HG03196 (cell line): ENCODE data around the gene SSBP2.
A peak's percentile ranks its signal among the peaks of the same experiment; 100 is the strongest.
"Not testable (repeated sequence)": the region's sequence is repeated elsewhere in the genome, so short reads cannot be mapped to it uniquely, and the experiment has no call there.

Experiments used
- ATAC-seq: cut with Tn5 transposase; IDR thresholded peaks from one replicate; pipeline ENCODE4 v1.9.1; 2021; ENCODE audit not compliant: unreplicated experiment

Gene SSBP2

DNA sequence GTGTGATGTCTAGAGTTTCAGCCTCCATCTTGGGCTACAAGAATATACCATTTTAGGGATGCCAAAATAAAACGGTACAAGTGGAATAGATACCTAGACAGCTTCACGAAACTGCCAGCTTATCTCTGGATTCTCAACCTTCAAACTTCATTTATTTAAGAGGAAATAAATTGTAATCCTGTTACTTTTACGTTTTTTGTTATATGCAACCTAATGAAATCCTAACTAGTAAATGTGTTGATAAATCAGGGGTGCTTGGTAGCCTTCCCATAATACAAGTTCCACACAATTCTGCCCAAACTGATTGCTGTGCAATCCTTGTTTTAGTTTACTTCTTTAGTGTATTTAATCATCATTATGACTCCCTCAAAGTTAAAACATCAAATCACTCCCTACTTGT is 75.5 kb downstream of the SSBP2 start:
- no peak for ATAC-seq

DNA sequence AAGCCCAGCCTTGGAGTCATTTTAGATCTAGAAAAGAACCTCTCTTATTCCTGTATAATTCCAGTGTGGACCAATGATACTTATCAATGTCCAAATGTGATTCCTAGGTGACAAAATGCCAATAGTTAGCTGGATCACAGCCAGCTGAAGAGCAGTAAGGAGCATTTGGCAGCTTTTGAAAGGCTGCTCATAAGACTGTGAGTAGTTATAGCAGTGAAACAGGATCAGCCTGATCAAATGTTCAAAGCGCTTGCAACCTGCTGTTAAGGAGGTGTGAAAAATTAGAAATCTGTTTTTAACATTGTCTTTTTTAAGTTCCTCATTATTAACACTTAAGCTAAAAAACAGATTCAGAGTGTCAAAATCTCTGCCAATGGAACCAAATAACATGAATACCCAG is 85.1 kb downstream of the SSBP2 start:
- no peak for ATAC-seq

DNA sequence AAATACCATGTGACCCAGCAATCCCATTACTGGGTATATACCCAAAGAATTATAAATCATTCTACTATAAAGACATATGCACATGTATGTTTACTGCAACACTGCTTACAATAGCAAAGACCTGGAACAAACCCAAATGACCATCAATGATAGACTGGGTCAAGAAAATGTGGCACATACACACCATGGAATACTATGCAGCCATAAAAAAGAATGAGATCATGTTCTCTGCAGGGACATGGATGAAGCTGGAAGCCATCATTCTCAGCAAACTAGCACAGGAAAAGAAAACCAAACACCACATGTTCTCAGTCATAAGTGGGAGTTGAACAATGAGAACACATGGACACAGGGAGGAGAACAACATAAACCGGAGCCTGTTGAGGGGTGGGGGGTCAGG is 90.3 kb downstream of the SSBP2 start:
- ATAC-seq, result not testable (repeated sequence)

DNA sequence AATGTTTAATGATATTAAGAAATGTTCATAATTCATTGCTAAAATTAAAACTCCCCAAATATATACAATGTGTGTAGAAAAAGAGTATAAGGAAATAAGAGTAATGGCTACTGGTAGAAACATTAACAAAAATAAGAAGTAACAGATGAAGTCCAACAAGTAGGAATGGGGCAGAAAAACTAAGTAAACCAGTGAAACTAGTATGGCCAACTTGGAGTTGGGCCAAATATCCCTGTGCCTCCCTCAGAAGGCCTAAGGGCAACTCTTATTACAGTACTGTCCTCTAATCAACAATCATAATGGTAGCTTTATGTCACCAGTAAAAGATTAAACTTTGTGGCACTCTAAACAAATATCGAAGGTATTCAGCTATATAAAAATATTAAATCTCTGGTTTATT is 93.5 kb downstream of the SSBP2 start:
- ATAC-seq, result no peak

DNA sequence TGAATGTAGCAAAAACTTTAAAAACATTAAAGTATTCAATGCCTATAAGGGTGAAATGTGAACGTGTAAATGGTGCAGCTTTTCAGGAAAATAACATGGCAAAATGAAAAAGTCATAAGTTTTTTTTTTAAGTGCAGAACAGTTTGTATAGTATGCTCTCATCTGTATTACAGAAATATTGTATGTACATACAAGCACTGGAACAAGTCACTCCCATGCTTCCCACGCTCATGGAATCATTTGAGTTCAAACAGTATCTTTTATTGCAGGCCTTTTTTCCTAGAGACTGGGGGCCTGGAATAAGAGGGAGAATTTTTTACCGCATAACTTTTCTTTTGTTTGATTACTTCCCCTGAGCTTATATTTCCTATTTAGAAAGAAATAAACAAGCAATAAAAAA is 94.1 kb downstream of the SSBP2 start:
- no peak for ATAC-seq

DNA sequence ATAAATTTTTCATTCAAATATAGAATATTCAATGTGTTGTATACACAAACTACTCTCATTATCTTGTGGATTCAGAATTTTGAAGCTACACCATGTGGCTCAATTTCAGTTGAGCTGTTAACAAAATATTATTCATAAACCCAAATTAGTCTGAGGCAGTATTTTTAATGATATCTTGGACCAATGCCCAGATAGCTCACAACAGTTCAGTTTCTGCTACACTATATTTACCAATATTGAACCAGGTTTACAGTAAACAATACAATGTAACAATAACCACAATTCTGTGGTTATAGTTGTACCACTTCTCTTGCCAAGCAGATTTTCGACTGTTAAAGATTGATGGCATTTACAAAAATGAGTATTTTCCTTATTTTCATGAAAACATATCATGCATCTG is 99.9 kb downstream of the SSBP2 start:
- no peak for ATAC-seq

DNA sequence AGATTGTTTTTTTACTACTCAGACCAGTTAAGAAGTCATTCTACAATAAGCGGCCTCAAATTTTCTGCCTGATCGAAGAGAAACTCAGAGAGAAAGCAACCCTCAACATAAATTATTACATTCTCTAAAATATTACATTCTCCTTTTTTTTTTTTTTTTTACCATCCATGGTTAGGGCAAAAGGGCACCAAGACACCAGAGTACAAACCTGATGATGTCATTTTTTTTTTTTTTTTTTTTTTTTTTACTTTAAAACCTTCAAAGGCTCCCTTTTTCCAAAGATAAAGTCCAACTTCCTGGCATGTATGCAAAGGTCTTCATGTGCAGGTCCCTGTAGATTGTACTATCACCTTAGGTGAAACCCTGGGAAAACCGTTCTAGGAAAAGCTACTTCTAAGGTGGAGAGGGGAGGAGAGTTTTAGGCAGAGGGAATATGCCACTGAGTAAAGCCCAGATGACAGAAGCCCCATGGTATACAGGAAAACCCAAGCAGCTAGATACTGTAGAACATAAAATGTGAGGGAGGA is 104.4 kb downstream of the SSBP2 start:
- ATAC-seq, result no peak

DNA sequence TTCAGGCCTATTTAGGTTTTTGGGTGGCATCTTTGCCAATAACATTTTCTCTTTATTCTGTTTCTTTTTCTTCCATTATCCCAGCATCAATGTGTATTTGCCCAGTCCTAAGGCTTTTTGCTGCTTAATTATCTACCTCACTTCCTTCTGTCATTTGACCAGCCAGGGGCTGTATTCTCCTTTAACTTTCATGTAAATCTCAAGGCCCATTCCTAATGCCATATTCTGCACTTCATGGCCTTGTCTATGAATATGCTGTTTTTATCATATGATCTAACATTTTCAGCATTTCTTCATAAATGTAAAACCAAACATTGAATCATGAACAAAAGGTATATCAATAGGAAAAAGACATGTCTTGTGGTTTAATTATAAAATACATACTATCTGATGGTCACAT is 108.7 kb downstream of the SSBP2 start:
- no peak for ATAC-seq

DNA sequence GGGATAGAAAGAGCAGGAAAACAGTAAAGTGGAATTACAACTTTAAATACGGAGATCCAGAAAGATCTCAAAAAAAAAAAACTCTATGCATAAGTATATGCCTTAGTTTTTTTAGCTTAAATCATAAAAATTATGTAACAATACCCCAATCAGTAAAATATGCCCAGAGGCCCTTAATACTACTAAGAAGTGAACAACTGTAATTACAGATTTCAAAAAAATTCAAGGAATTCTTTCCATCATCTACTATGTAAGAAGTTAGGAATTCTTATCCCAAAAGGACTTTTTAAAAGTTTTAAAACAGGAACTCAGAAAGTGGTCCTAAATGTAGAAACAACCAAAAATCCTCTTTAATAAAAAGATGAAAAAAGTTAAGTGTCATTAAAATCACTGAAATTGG is 111.3 kb downstream of the SSBP2 start:
- no peak for ATAC-seq

DNA sequence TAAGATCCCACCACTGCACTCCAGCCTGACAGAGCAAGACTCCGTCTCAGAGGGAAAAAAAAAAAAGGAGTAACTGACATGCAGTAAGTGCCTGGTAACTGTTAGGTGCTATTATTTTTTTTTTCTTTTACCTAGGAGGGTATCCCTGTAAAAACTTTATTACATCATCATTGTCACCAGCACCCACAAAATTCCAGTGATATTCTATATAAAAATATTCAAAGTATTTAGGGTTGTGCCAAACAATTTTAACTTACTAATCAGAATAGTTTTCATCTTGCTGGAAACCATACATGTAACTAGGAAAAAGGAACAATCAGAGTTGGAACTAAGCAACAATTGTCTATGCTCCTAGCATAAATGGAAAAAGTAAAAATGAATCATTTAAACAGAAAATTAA is 112.4 kb downstream of the SSBP2 start:
- no peak for ATAC-seq

DNA sequence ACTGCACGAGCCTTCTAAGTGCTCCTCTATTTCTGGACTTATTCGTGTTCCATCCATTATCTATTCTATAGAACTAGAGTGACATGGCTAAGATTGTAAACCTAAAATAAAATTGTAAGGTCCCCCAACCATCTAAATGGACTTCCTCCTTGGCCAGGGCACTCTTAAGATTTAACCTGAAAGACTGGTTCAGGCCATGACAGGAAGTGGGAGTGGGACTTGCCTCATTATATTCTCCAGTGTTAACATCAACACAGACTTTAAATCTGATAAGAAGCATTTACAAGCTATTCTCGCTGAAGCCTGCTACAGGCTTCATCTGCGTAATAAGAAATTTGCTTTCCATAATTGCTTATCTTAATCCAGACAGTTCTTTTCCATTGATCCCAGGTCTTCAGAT is 117.0 kb downstream of the SSBP2 start:
- no peak for ATAC-seq

DNA sequence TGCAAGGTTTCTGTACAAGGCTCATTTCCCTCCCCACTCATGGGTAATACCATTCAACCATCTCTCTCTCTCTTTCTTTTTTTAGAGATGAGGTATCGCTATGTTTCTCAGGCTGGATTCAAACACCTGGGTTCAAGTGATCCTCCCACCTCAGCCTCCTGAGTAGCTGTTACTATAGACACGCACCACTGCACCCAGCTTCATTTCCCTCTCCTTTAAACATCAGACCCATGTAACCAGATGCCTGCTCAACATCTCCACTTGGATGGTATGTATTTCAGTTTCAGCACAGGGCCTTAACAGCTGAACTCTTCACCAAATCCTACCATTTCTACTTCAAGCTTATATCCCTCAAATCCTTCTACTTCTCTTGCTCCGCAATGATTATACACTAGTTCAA is 117.4 kb downstream of the SSBP2 start:
- ATAC-seq, result no peak

DNA sequence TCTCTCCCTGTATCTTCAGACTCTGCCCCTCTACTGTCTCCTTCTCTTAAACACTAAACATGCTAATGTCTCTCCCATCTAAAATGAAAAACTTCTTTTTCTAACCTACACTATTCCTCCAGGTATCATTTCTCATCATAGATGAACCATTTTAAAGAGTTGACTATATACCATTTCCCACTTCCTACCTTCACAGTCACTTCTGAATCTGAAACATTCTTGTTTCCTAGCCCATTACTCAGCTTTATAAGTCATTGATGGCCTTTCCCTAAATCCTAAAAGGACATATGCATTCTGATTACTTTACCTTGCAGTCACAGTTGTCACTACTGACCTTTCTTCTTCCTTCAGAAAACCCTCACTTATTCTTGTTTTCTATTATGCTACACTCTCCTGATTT is 118.2 kb downstream of the SSBP2 start:
- no peak for ATAC-seq

DNA sequence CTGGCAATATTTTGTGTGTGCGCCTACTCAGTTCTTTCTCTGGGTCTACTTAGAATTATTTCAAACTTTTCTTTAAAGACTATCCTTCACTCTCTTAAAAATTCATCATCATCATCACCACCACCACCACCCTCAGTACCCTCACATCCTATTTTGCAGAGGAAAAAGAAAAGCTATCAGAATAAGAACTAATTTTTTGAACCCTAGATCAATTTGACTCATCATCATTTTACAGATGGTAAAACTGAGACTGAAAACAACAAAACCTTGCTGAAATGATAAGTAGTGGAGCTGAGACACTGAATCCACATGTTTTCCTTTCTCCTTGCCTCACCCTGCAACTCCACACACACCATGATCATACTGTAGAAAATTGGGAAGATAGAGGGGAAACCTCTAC is 119.3 kb downstream of the SSBP2 start:
- no peak for ATAC-seq

DNA sequence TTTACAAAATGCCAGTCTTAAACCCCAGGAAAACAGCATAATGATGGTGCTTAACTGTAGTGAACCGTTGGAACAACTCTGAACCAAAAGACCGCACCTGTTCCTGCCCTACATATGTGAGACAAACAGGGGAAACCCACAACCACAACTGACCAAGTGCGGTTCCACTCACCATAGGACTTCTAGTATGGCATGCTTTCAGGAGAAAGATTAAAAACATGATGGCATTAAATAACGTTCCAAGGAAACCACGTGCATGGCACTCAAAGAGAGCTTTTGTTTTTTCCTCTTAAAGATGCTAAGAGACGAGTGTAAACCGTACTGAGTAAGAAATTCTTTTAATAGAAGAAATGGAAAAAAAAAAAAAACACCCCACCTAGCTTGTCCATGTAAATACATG is 119.8 kb downstream of the SSBP2 start:
- peak; percentile 62 for ATAC-seq

DNA sequence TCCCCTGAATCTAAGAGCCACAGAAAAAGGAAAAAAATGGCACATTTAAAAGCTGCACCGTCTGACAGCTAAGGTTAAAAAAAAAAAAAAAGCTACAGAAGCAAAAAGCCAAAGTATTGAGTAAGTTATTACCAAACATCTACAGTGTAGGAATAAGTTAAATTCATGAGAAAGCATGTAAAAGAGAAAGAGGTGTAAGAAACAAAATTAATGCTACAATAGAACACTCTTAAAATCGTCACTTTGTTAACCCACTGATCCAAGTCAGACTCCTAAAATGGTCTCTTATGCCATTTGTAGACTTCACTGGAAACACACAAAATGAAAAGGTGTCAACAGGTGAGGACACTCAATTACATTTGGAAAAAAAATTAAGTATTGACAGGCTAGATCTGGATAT is 120.2 kb downstream of the SSBP2 start:
- no peak for ATAC-seq

DNA sequence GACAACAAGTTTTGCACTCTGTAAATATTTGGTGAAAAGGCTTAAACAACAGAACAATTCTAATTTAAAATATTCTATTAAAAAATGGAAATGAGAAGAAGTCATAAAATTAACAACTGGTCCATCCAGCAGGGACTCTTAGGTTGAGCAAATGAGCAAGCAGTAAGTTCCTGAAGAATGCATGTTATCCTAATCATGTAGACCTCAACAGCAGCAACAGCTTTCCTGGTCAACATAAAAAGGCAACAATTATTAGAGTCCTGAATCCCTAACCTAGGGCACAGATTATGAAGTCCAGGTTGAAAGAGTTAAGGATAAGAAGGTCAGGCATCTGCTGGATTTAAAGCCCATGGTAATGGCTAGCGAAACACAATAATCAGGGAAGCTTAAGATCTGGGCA is 120.9 kb downstream of the SSBP2 start:
- no peak for ATAC-seq

DNA sequence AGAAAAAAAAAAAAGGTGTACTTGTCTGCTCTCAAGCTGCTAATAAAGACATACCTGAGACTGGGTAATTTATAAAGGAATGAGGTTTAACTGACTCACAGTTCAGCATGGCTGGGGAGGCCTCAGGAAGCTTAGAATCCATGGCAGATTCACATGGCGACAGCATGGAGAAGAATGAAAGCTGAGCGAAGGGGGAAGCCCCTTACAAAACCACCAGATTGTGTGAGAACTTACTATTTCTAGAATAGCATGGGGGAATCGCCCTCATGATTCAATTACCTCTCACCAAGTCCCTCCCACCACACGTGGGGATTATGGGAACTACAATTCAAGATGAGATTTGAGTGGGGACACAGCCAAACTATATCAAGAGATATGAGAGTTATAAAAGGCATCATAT is 122.8 kb downstream of the SSBP2 start:
- not testable (repeated sequence) for ATAC-seq

DNA sequence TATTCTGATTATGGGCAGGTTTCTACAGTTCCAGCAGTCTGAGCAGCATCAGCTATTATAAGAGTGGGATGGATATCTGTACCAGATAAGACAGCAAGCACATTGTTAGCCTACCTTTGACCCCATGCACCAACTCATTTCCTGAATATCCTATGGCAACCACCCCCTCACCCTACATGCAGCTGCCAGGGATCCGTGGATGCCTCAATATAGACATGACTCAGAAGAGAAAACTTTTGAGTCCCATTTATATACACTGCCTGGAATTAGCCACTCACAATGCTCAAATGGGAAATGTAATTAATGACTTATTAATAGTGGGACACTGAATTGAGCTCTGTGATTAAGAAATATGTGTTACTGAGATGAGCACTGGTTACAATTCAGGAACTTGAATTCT is 124.4 kb downstream of the SSBP2 start:
- no peak for ATAC-seq

DNA sequence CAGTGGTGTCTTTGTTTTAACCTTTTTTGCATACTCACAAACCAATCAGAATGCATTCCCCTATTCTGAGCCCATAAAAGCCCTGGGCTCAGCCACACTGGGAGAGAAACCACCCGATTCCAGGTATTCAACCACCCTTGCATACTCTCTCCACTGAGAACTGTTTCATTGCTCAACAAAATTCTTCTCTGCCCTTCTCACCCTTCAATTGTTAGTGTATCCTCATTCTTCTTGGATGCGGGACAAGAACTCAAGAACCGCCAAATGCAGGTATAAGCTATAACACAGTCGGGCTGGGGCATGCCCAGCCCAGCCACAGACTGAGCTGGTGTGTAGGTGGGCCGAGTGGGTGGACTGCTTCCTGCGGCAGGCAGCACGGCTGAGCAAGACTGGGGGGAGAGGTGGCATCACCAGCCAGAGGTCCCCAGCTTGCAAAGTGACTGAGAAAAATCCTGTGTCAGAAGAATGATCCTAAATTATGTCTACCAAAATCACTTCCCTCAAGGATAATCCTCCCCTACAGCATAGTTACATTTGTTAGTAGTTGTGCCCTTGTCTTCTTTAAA is 141.0 kb downstream of the SSBP2 start:
- ATAC-seq, result no peak

DNA sequence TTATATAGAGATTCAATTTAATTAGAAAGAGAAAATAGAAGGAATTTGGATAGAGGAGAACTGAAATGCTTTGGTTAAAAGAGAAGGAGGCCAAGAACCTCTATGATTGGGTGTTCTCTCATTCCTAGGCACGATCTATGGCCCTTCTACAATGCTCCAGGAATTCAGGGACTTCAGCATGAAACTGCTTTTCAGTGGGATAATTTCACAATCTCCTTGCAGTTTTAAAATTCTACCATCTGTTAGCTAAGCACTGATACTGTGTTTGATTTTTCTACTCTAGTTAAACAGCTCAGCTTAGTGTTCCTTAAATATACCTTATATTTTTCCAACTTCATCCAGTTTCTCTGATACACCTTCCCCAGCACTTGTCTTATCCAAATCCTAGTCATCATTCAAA is 141.9 kb downstream of the SSBP2 start:
- ATAC-seq, result no peak

DNA sequence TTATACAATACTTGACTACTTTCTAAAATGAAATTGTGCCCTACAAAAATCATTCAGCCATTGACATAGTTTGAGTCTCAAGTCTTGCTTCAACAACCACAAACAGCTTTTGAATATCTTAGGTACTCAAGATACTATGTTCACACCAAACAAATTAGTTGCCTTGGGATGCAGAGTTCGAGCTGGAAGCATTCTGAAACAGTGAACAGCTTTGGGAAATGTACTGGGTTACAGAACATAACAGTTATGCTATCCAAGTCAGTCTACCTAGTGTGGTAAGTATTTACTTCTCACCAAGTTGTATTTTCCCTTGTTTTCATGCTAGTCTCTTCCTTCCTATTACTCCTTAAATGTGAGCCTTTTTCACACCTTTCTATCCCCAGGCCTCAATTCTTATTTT is 143.2 kb downstream of the SSBP2 start:
- no peak for ATAC-seq

DNA sequence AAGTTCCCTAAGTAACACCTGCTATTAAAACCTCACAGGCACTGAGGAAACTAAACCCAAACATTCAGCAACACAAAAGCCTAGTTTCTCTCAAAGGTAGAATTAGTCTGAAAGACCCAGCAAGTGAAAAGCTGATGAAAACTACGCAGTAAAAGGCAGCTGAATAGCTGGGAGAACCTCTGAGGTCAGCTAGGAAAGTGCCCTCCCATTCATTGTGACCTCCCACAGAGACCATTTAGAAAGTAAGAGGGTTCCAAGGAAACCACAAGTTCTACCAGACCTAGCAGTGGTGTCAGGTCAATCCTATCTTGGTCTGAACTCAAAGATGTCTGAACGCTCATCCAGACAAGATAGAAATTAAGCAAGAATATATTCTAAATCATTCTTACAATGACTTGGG is 144.7 kb downstream of the SSBP2 start:
- no peak for ATAC-seq

DNA sequence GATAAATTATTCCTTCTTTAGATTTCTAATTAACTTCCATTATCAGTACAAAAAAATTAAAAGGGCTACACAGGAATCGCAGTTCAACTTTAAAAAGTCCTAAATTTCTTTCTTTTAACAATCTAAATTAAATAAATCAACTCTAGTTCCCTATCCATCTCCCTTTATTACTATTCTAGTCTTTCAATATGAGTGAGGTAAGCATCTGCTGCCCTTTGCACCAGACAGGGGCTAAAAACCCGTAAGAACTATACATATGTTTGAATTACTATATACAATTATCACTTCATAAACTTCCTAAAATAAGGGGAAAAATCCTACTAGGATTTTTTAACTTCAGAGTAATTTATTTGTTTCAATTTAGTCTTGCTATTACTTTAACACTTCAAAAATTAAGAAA is 145.6 kb downstream of the SSBP2 start:
- no peak for ATAC-seq
